K562 (cell line): ENCODE data around the gene DYNC2H1. TPM values are rescaled to one million over a fixed set of nuclear protein-coding genes. Genes with fewer than 3 reads are reported as not detected.

Experiments
- ATAC-seq: fragments of 200-7000 bp; cut with Tn5 transposase; 3 replicates; pipeline ENCODE4 v1.9.1; 2020; ENCODE audit warnings: moderate library complexity
- BruUV-seq: library from RNA; stranded (reverse); fragments of 400-500 nt; replicated peaks from 2 replicates; lab custom pipeline; 2021; lab: Mats Ljungman, UMichigan
- CTCF ChIA-PET: fragments of 300-600 bp; formaldehyde crosslinking; extraction: SDS; loops from one replicate; lab custom pipeline; 2021; ENCODE audit warnings: low intra/inter-chr PET ratio; lab: Yijun Ruan, JAX
- POLR2A ChIA-PET: fragments of 300-600, 350-650 bp; sonication (Branson Sonifier 250); formaldehyde crosslinking; extraction: SDS; loops from one replicate; lab custom pipeline; 2021; ENCODE audit warnings: antibody characterized with exemption, inconsistent platforms; lab: Yijun Ruan, JAX
- DNase-seq, 4 experiments: peaks; one replicate each; pipeline versions ENCODE4 v3.0.0 to v3.0.0-alpha.2; 2011 to 2018; ENCODE audit warnings: low spot score in 3 of 4, mixed read lengths in 3 of 4; ENCODE audit errors: extremely low read depth in 1 of 4
- FAIRE-seq: peaks from 2 replicates; lab custom pipeline; 2011; peaks lifted over from hg19 to GRCh38; lab: Jason Lieb, UNC
- H2AFZ ChIP-seq: 2 replicates; pipeline ENCODE4 v1.6.0; 2011; ENCODE audit warnings: low read depth, low read length, control low read depth, inconsistent platforms
- H3K27ac ChIP-seq: fragments of 200-600 bp; 3 replicates; pipeline ENCODE4 v1.8.0; 2011; ENCODE audit warnings: low read depth, mild to moderate bottlenecking, control low read depth, inconsistent platforms, low read length, moderate library complexity, mixed read lengths; ENCODE audit errors: extremely low read depth
- H3K27me3 ChIP-seq, 2 experiments: fragments of 300-600 bp in 1 of 2; 2 replicates in 1 of 2; 3 replicates in 1 of 2; pipeline versions ENCODE4 v1.6.0 to v1.8.0; 2011; ENCODE audit warnings: inconsistent platforms in 2 of 2, low read length in 2 of 2, mild to moderate bottlenecking in 1 of 2, mixed read lengths in 1 of 2, moderate library complexity in 1 of 2; ENCODE audit not compliant: control insufficient read depth in 2 of 2, insufficient read depth in 2 of 2
- H3K36me3 ChIP-seq: fragments of 300-600 bp; 3 replicates; pipeline ENCODE4 v1.8.0; 2011; ENCODE audit warnings: mild to moderate bottlenecking, low read length, inconsistent platforms; ENCODE audit not compliant: control insufficient read depth, insufficient read depth
- H3K4me1 ChIP-seq, 2 experiments: fragments of 200-600 bp in 1 of 2; replicated peaks in 1 of 2; 2 replicates in 1 of 2; 3 replicates in 1 of 2; pipeline versions ENCODE4 v1.5.1 to v1.8.0; 2011; ENCODE audit warnings: inconsistent platforms in 2 of 2, low read length in 2 of 2, mild to moderate bottlenecking in 1 of 2, mixed read lengths in 1 of 2, moderate library complexity in 1 of 2; ENCODE audit not compliant: control insufficient read depth in 2 of 2, insufficient read depth in 2 of 2
- H3K4me2 ChIP-seq: 2 replicates; pipeline ENCODE4 v1.6.1; 2011; ENCODE audit warnings: low read length, control low read depth, inconsistent platforms, mixed read lengths; ENCODE audit not compliant: insufficient read depth
- H3K4me3 ChIP-seq: fragments of 200-600 bp; sonication (generic), shearing (Covaris generic); 2 replicates; pipeline ENCODE4 v1.5.1; 2016; ENCODE audit warnings: control low read depth, inconsistent platforms
- H3K79me2 ChIP-seq: fragments of 200-600 bp; 3 replicates; pipeline ENCODE4 v1.8.0; 2011; ENCODE audit warnings: low read length, inconsistent platforms; ENCODE audit not compliant: control insufficient read depth, insufficient read depth
- H3K9ac ChIP-seq, 2 experiments: 2 replicates each; pipeline versions ENCODE4 v1.6.0 to v1.6.1; 2011; ENCODE audit warnings: low read depth in 2 of 2, low read length in 2 of 2, control low read depth in 1 of 2, inconsistent platforms in 1 of 2, mild to moderate bottlenecking in 1 of 2, mixed read lengths in 1 of 2; ENCODE audit not compliant: insufficient read depth in 1 of 2
- H3K9me1 ChIP-seq: one replicate; pipeline ENCODE4 v1.6.0; 2011; ENCODE audit warnings: inconsistent platforms, mild to moderate bottlenecking, low read length, moderate library complexity; ENCODE audit not compliant: control insufficient read depth, insufficient read depth
- H3K9me3 ChIP-seq: replicated peaks from 2 replicates; pipeline ENCODE4 v1.5.1; 2011; ENCODE audit warnings: low read depth, low read length, inconsistent platforms; ENCODE audit not compliant: control insufficient read depth, insufficient read depth
- H4K20me1 ChIP-seq: replicated peaks from 2 replicates; pipeline ENCODE4 v1.6.1; 2011; ENCODE audit warnings: low read length, inconsistent platforms, mixed read lengths; ENCODE audit not compliant: control insufficient read depth, insufficient read depth
- CREBBP ChIP-seq: IDR thresholded peaks from one replicate; pipeline ENCODE4 v1.6.1; 2012; ENCODE audit warnings: low read depth, mild to moderate bottlenecking, control low read depth, inconsistent platforms, low read length
- ERF ChIP-seq: fragments of 450-650 bp; formaldehyde crosslinking; IDR thresholded peaks from 2 replicates; pipeline ENCODE4 v1.4.0; 2020; ENCODE audit warnings: mild to moderate bottlenecking, mixed read lengths
- ESRRA ChIP-seq: fragments of 450-650 bp; IDR thresholded peaks from 2 replicates; pipeline ENCODE4 v1.6.1; 2014; ENCODE audit warnings: low read depth, mild to moderate bottlenecking, moderate library complexity, borderline replicate concordance
- GTF3C2 ChIP-seq: IDR thresholded peaks from 3 replicates; pipeline ENCODE4 v1.6.1; 2011; ENCODE audit warnings: borderline replicate concordance, mild to moderate bottlenecking, moderate library complexity; ENCODE audit not compliant: insufficient read length; ENCODE audit errors: extremely low read depth
- NEUROD1 ChIP-seq: fragments of 150-350 bp; IDR thresholded peaks from 2 replicates; pipeline ENCODE4 v1.6.1; 2014; ENCODE audit warnings: borderline replicate concordance, low read length, low read depth; ENCODE audit not compliant: partially characterized antibody
- NFE2 ChIP-seq: IDR thresholded peaks from 2 replicates; pipeline ENCODE4 v1.6.1; 2014; ENCODE audit warnings: antibody characterized with exemption, low read depth
- TAF15 ChIP-seq: fragments of 200-400 bp; formaldehyde crosslinking; IDR thresholded peaks from 2 replicates; pipeline ENCODE4 v1.6.1; 2017; ENCODE audit warnings: mild to moderate bottlenecking, low read depth, low read length, moderate library complexity
- ZBTB40 ChIP-seq, 2 experiments: fragments of 450-650 bp in 1 of 2; sonication (generic) in 1 of 2; formaldehyde crosslinking in 1 of 2; IDR thresholded peaks; 2 replicates each; pipeline versions ENCODE4 v1.7.1 to v1.9.0; 2016 to 2022; ENCODE audit warnings: inconsistent platforms in 1 of 2, mild to moderate bottlenecking in 1 of 2, missing genetic modification reagents in 1 of 2
- ZNF24 ChIP-seq: fragments of 450-650 bp; IDR thresholded peaks from 2 replicates; pipeline ENCODE4 v1.6.1; 2016
- ZNF77 ChIP-seq: fragments of 250-450 bp; sonication (Bioruptor Pico); IDR thresholded peaks from 2 replicates; pipeline ENCODE4 v1.5.0; 2020
- in situ Hi-C: fragments of 300-500 bp; cut with MboI; formaldehyde crosslinking; loops from 4 replicates; pipeline ENCODE4 v1.15.0; 2018; ENCODE audit warnings: inconsistent platforms, mixed read lengths
- intact Hi-C: fragments of 100-400 bp; cut with micrococcal nuclease; formaldehyde crosslinking; loops from 2 replicates; pipeline ENCODE4 v1.14.2; 2022
- polyA plus RNA-seq, 8 experiments: library from polyadenylated mRNA; depleted of rRNA in 4 of 8; stranded (reverse) in 5 of 8; unstranded in 3 of 8; fragments of >200 nt; fragmentation: Nextera tagmentation in 2 of 8; fragmentation: Illumina TruSeq in 1 of 8; extraction: Ambion mirVana in 2 of 8; extraction: Trizol in 1 of 8; gene quantifications; 2 replicates each; pipeline versions ENCODE4 v1.2.1 to v1.2.3, GENCODE V29; 2011 to 2014; ENCODE audit warnings: inconsistent platforms in 1 of 8, missing spikeins in 1 of 8
- total RNA-seq, 7 experiments: library from RNA; depleted of rRNA in 6 of 7; stranded (reverse); fragments of >200 nt in 6 of 7; fragmentation: Illumina TruSeq in 2 of 7; extraction: Trizol in 2 of 7; gene quantifications; 2 replicates each; pipeline versions ENCODE4 v1.2.1 to v1.2.3, GENCODE V29; 2011 to 2021; ENCODE audit warnings: low replicate concordance in 1 of 7
- TF ChIP-seq, protein P1 (sequence below): fragments of 250-450 bp; sonication (Bioruptor Pico); IDR thresholded peaks from 2 replicates; pipeline ENCODE4 v1.9.0; 2021; ENCODE audit warnings: mild to moderate bottlenecking

The DYNC2H1 gene
- total and polyA plus RNA-seq, 9 of the 15 experiments (the other 6 are each of a cell fraction or from before 2014, with no cell fraction given): 0.08 to 0.64 (median 0.20) TPM

GRCh38 chr11:103086461-103086860 lies 22.8 kb upstream of the DYNC2H1 start:
- Histone ChIP-seq H3K4me3 (no peak overlapping the region), H3K4me2 (no peak overlapping the region), H3K27me3 (no peaks in the 10 kb centered on the region), H3K36me3 (peaks cover 76% of the 10 kb centered on the region), H3K4me1 (no peaks in the 10 kb centered on the region), H3K27ac (peak overlapping the region; percentile 27; the same call in 2 of the 3 replicates), H3K79me2 (peaks cover 95% of the 10 kb centered on the region), H4K20me1 (0 out of 2 replicates have a peak, but pooled peaks cover 7% of the 10 kb centered on the region), H3K9me1 (no peaks in the 10 kb centered on the region), H2AFZ (no peak overlapping the region), H3K9ac (no peak overlapping the region), H3K9me3 (no peaks in the 10 kb centered on the region; the same call in 1 of the 2 replicates)
- ChIA-PET CTCF (no interaction called here), POLR2A (no interaction called here)
- FAIRE-seq: no peak
- no TSS peak for BruUV-seq
- in situ Hi-C loops: no loop called here
- no peak for ATAC-seq
- peak in 2 of 4 experiments; percentile 15 to 18 for DNase-seq
- intact Hi-C loops: no loop called here
- no peak for TF ChIP-seq ESRRA
- no peak for TF ChIP-seq ZBTB40 (IDR thresholded peaks at IDR 0.05)
- TF ChIP-seq ZBTB40 (CRISPR knock-in tag; IDR thresholded peaks at IDR 0.05): no peak
- TF ChIP-seq ZNF77 (CRISPR knock-in tag): no peak
- TF ChIP-seq, protein P1, sequence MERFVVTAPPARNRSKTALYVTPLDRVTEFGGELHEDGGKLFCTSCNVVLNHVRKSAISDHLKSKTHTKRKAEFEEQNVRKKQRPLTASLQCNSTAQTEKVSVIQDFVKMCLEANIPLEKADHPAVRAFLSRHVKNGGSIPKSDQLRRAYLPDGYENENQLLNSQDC (CRISPR knock-in tag): no peak
- no peak for TF ChIP-seq NEUROD1
- TF ChIP-seq NFE2: no peak
- TF ChIP-seq CREBBP: no peak
- no peak for TF ChIP-seq ZNF24
- no peak for TF ChIP-seq ERF (CRISPR knock-in tag)
- TF ChIP-seq TAF15: no peak
- no peak for TF ChIP-seq GTF3C2
